ENCODE results near the gene ASB10. TPM values are rescaled to one million over a fixed set of nuclear protein-coding genes. Genes with fewer than 3 reads are reported as not detected.

The ASB10 gene
- total and polyA plus RNA-seq, 2 of the 4 experiments (the other 2 are of a cell fraction): not detected

DNA sequence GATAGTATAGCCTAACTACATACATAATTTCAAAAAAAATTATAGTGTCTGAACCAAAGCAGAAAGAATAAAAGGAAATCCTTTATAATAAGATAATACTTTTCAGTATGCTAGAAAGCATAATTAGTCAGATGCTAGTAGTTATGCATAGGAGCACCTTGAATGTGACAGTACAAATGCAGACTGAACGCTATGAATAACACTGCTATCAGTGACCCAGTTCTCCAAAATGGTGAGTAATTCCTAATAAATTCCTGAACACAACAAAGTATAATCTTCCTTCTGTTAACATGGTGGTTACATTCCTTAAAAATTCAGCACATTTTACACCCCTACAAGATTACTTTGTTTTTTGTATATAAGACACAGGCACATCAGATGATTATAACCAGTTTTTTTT, 44.0 kb upstream of the ASB10 start:
- H3K9me1 ChIP-seq (ENCODE audit: insufficient read depth, low read length): peaks cover 5% of the 10 kb centered on the region
- no peak overlapping the region for H4K91ac ChIP-seq (ENCODE audit: insufficient read depth, low read depth, low read length)
- POLR2A ChIA-PET (ENCODE audit: unreplicated experiment): no interaction called here
- no peaks in the 10 kb centered on the region for H3K9me3 ChIP-seq (ENCODE audit: control insufficient read depth, insufficient read depth, low read length)
- no peak overlapping the region for H2AK5ac ChIP-seq (ENCODE audit: low read depth, low read length)
- no peak overlapping the region for H3K9ac ChIP-seq (ENCODE audit: low read depth, low read length)
- no peak overlapping the region for H3K56ac ChIP-seq (ENCODE audit: extremely low read depth, insufficient read depth, low read length)
- DNase-seq (no peak), ATAC-seq (ENCODE audit: low read depth) (no peak)
- peaks cover 16% of the 10 kb centered on the region for H3K4me1 ChIP-seq (ENCODE audit: control insufficient read depth, insufficient read depth, low read length)
- no peak overlapping the region for H2AFZ ChIP-seq (replicated peaks; ENCODE audit: low read length, poor library complexity)
- 60% methylated on average over 1 of the region's 1 CpG; no CpG with 5 or more reads in 1 of the 2 experiments for WGBS, 2 experiments (ENCODE audit: extremely low coverage in 2 of 2, insufficient read length in 1 of 2)
- no peak overlapping the region for H4K8ac ChIP-seq (ENCODE audit: low read depth in 2 of 2, low read length in 2 of 2)
- H2BK5ac ChIP-seq (ENCODE audit: low read depth, low read length, poor library complexity, severe bottlenecking): no peak overlapping the region
- H2BK120ac ChIP-seq (ENCODE audit: low read depth, low read length): no peak overlapping the region
- no peaks in the 10 kb centered on the region for H3K27me3 ChIP-seq (ENCODE audit: control insufficient read depth, insufficient read depth, low read length)
- H2BK20ac ChIP-seq (ENCODE audit: low read depth, low read length): no peak overlapping the region
- H3K27ac ChIP-seq (ENCODE audit: insufficient read depth, low read length): no peak overlapping the region
- H3K23ac ChIP-seq (ENCODE audit: low read depth, low read length): no peak overlapping the region
- H2AK9ac ChIP-seq (replicated peaks; ENCODE audit: low read depth, low read length, poor library complexity): no peak overlapping the region
- dilution Hi-C loops (cut with HindIII; ENCODE audit: low sequenced_read_pairs, unreplicated experiment): no loop called here
- no peak for TF ChIP-seq RCOR1 (IDR thresholded peaks at IDR 0.05; ENCODE audit: insufficient replicate concordance, low read length)
- no peak for TF ChIP-seq CHD1 (IDR thresholded peaks at IDR 0.05; ENCODE audit: low read depth, low read length)
- TF ChIP-seq BHLHE40 (IDR thresholded peaks at IDR 0.05; ENCODE audit: low read depth, low read length): no peak
- TF ChIP-seq FOS (IDR thresholded peaks at IDR 0.05; ENCODE audit: low read depth, low read length): no peak
- TF ChIP-seq NFE2L2 (IDR thresholded peaks at IDR 0.05; ENCODE audit: low read depth, low read length): no peak
- no peak for TF ChIP-seq SMC3 (IDR thresholded peaks at IDR 0.05; ENCODE audit: low read depth, low read length)
- no peak for TF ChIP-seq MXI1 (IDR thresholded peaks at IDR 0.05; ENCODE audit: borderline replicate concordance, low read depth, low read length)
- no peak for TF ChIP-seq MAFK (IDR thresholded peaks at IDR 0.05; ENCODE audit: low read depth, low read length)
- no peak for TF ChIP-seq CEBPB (IDR thresholded peaks at IDR 0.05; ENCODE audit: low read depth, low read length)
- peaks cover 14% of the 10 kb centered on the region for H3K36me3 ChIP-seq (ENCODE audit: control insufficient read depth, insufficient read depth, low read length)
- H4K5ac ChIP-seq (ENCODE audit: low read depth, low read length): no peak overlapping the region
- no peak overlapping the region for H3K4me2 ChIP-seq (ENCODE audit: low read depth, low read length)
- H3K18ac ChIP-seq (ENCODE audit: low read depth, low read length): no peak overlapping the region
- no peak overlapping the region for H3K14ac ChIP-seq (replicated peaks; ENCODE audit: low read depth, low read length)
- H4K20me1 ChIP-seq (ENCODE audit: insufficient read depth, low read length): peaks cover 33% of the 10 kb centered on the region
- H3K4ac ChIP-seq (ENCODE audit: low read depth, low read length): no peak overlapping the region
- peaks cover 3 to 45% of the 10 kb centered on the region in 2 experiments for H3K79me1 ChIP-seq (ENCODE audit: low read depth in 1 of 2, low read length in 2 of 2)
- H3K4me3 ChIP-seq (ENCODE audit: insufficient read depth, low read depth, low read length): no peak overlapping the region
- intact Hi-C loops (cut with micrococcal nuclease): no loop called here
- no peak overlapping the region for H2BK15ac ChIP-seq (ENCODE audit: low read depth, low read length)
- BruUV-seq (replicated peaks): no TSS peak
- CTCF ChIA-PET: no interaction called here
- in situ Hi-C loops (cut with MboI; ENCODE audit: low sequenced_read_pairs): no loop called here

Data from IMR-90 (cell line).